SK-N-SH (cell line): Measurements from ENCODE around the gene ARHGEF10L. TPM values are rescaled to one million over a fixed set of nuclear protein-coding genes. Genes with fewer than 3 reads are reported as not detected.

ENCODE experiments used
- CTCF ChIA-PET: fragments of 300-600, 350-600 bp; formaldehyde crosslinking; extraction: SDS; loops from one replicate; lab custom pipeline; 2021; lab: Yijun Ruan, JAX
- POLR2A ChIA-PET: fragments of 350-600 bp; sonication (Branson Sonifier 250); formaldehyde crosslinking; extraction: SDS; loops from one replicate; lab custom pipeline; 2020; ENCODE audit warnings: antibody characterized with exemption, inconsistent platforms; lab: Yijun Ruan, JAX
- DNase-seq: peaks from one replicate; pipeline ENCODE4 v3.0.0; 2012
- H2AFZ ChIP-seq: fragments of 200-600 bp; sonication (generic); 2 replicates; pipeline ENCODE4 v1.8.1; 2016; ENCODE audit warnings: antibody characterized with exemption, mild to moderate bottlenecking, low read depth
- H3F3A ChIP-seq: fragments of 200-600 bp; sonication (generic); replicated peaks from 2 replicates; pipeline ENCODE3; 2016; ENCODE audit warnings: antibody characterized with exemption, mild to moderate bottlenecking; ENCODE audit not compliant: insufficient read depth
- H3K27ac ChIP-seq, 2 experiments: fragments of 200-500 bp in 1 of 2; fragments of 200-600 bp in 1 of 2; sonication (Bioruptor generic) in 1 of 2; sonication (generic), shearing (Covaris generic) in 1 of 2; 2 replicates each; pipeline versions ENCODE4 v1.5.1 to v1.6.1; 2014 to 2016; ENCODE audit warnings: low read depth in 2 of 2, inconsistent platforms in 1 of 2, low read length in 1 of 2, mild to moderate bottlenecking in 1 of 2, mixed read lengths in 1 of 2
- H3K27me3 ChIP-seq: fragments of 200-600 bp; sonication (generic), shearing (Covaris generic); 2 replicates; pipeline ENCODE4 v1.6.1; 2016; ENCODE audit warnings: mixed run types; ENCODE audit not compliant: insufficient read depth
- H3K36me3 ChIP-seq, 2 experiments: fragments of 200-500 bp in 1 of 2; fragments of 200-600 bp in 1 of 2; sonication (Bioruptor generic) in 1 of 2; sonication (generic) in 1 of 2; replicated peaks in 1 of 2; 2 replicates each; pipeline versions ENCODE3 to v1.5.1; 2014 to 2016; ENCODE audit warnings: low read length in 1 of 2, mild to moderate bottlenecking in 1 of 2; ENCODE audit not compliant: insufficient read depth in 2 of 2, control insufficient read depth in 1 of 2
- H3K4me1 ChIP-seq, 2 experiments: fragments of 200-500 bp in 1 of 2; fragments of 200-600 bp in 1 of 2; sonication (Bioruptor generic) in 1 of 2; sonication (generic), shearing (Covaris generic) in 1 of 2; 2 replicates each; pipeline versions ENCODE4 v1.5.1 to v1.6.1; 2014 to 2016; ENCODE audit warnings: low read depth in 1 of 2, low read length in 1 of 2, mixed run types in 1 of 2; ENCODE audit not compliant: insufficient read depth in 2 of 2, control insufficient read depth in 1 of 2
- H3K4me2 ChIP-seq: fragments of 200-600 bp; sonication (generic), shearing (Covaris generic); 2 replicates; pipeline ENCODE4 v1.6.1; 2017; ENCODE audit warnings: mixed run types
- H3K4me3 ChIP-seq, 2 experiments: fragments of 200-500 bp in 1 of 2; fragments of 200-600 bp in 1 of 2; sonication (Bioruptor generic) in 1 of 2; sonication (generic), shearing (Covaris generic) in 1 of 2; 2 replicates each; pipeline versions ENCODE4 v1.5.1 to v1.8.1; 2014 to 2016; ENCODE audit warnings: low read depth in 2 of 2, inconsistent platforms in 1 of 2, low read length in 1 of 2, mild to moderate bottlenecking in 1 of 2, mixed read lengths in 1 of 2, moderate library complexity in 1 of 2
- H3K79me2 ChIP-seq: fragments of 200-600 bp; sonication (generic); 2 replicates; pipeline ENCODE4 v1.8.1; 2017; ENCODE audit warnings: mild to moderate bottlenecking; ENCODE audit not compliant: insufficient read depth
- H3K9ac ChIP-seq: fragments of 200-600 bp; sonication (generic); 2 replicates; pipeline ENCODE4 v1.6.1; 2017; ENCODE audit warnings: mixed run types
- H3K9me2 ChIP-seq: fragments of 200-600 bp; sonication (generic); 2 replicates; pipeline ENCODE4 v1.6.1; 2017; ENCODE audit warnings: mixed run types
- H3K9me3 ChIP-seq: fragments of 200-600 bp; sonication (generic); 2 replicates; pipeline ENCODE4 v1.6.1; 2017; ENCODE audit warnings: mixed run types, mild to moderate bottlenecking, moderate library complexity
- H4K20me1 ChIP-seq: fragments of 200-600 bp; sonication (generic); 2 replicates; pipeline ENCODE4 v1.6.1; 2017; ENCODE audit warnings: mild to moderate bottlenecking, mixed run types; ENCODE audit not compliant: insufficient read depth
- ELF1 ChIP-seq: IDR thresholded peaks from 2 replicates; pipeline ENCODE4 v1.4.0; 2012
- FOSL2 ChIP-seq: IDR thresholded peaks from 2 replicates; pipeline ENCODE4 v1.4.0; 2012; ENCODE audit warnings: low read depth, mild to moderate bottlenecking, moderate library complexity, borderline replicate concordance
- GATA2 ChIP-seq: sonication (generic); formaldehyde crosslinking; IDR thresholded peaks from 2 replicates; pipeline ENCODE4 v1.5.0; 2020; ENCODE audit warnings: mild to moderate bottlenecking, missing genetic modification reagents
- JUND ChIP-seq: IDR thresholded peaks from 2 replicates; pipeline ENCODE4 v1.4.0; 2012
- NFIC ChIP-seq: IDR thresholded peaks from 2 replicates; pipeline ENCODE4 v1.4.0; 2012; ENCODE audit warnings: borderline replicate concordance
- PBX3 ChIP-seq: IDR thresholded peaks from 2 replicates; pipeline ENCODE4; 2012
- POLR2AphosphoS5 ChIP-seq: IDR thresholded peaks from 2 replicates; pipeline ENCODE4 v1.6.1; 2012; ENCODE audit warnings: low read depth, low read length
- RCOR1 ChIP-seq: fragments of 150-350 bp; IDR thresholded peaks from 2 replicates; pipeline ENCODE4 v1.6.1; 2017; ENCODE audit warnings: antibody characterized with exemption, low read length
- RFX5 ChIP-seq: IDR thresholded peaks from 2 replicates; pipeline ENCODE4 v1.6.1; 2012; ENCODE audit warnings: mild to moderate bottlenecking, improper control_type of control experiment, low read length
- SIN3A ChIP-seq: IDR thresholded peaks from 2 replicates; pipeline ENCODE4 v1.6.1; 2012; ENCODE audit warnings: low read depth, mild to moderate bottlenecking, low read length, moderate library complexity, borderline replicate concordance
- SMC3 ChIP-seq: IDR thresholded peaks from 2 replicates; pipeline ENCODE4 v1.6.1; 2012; ENCODE audit warnings: low read depth, low read length, improper control_type of control experiment
- TEAD4 ChIP-seq: IDR thresholded peaks from 2 replicates; pipeline ENCODE4 v1.4.0; 2012; ENCODE audit warnings: mild to moderate bottlenecking, borderline replicate concordance; ENCODE audit not compliant: insufficient read depth
- USF1 ChIP-seq: IDR thresholded peaks from 2 replicates; pipeline ENCODE4 v1.4.0; 2012; ENCODE audit warnings: low read depth, borderline replicate concordance
- YY1 ChIP-seq: IDR thresholded peaks from 2 replicates; pipeline ENCODE4 v1.4.0; 2012; ENCODE audit warnings: low read depth, mild to moderate bottlenecking
- WGBS: methylation state at CpG from one replicate; pipeline ENCODE4 v1.1.6; 2017; ENCODE audit warnings: low lambda C conversion rate; 5-methylcytosine and 5-hydroxymethylcytosine counted together
- polyA plus RNA-seq, 3 experiments: library from polyadenylated mRNA; depleted of rRNA; stranded (reverse); fragments of >200 nt; gene quantifications; 2 replicates each; pipeline ENCODE4 v1.2.3, GENCODE V29; 2012
- TF ChIP-seq, protein P1 (sequence below): IDR thresholded peaks from 2 replicates; pipeline ENCODE4 v1.4.0; 2012; ENCODE audit warnings: low read depth
- TF ChIP-seq, protein P2 (sequence below): fragments of 150-350 bp; IDR thresholded peaks from 2 replicates; pipeline ENCODE4 v1.6.1; 2017; ENCODE audit warnings: antibody characterized with exemption, low read length, low read depth, borderline replicate concordance

The ARHGEF10L gene
- polyA plus RNA-seq, 1 of the 3 experiments (the other 2 are of a cell fraction) = 12.5 TPM

DNA sequence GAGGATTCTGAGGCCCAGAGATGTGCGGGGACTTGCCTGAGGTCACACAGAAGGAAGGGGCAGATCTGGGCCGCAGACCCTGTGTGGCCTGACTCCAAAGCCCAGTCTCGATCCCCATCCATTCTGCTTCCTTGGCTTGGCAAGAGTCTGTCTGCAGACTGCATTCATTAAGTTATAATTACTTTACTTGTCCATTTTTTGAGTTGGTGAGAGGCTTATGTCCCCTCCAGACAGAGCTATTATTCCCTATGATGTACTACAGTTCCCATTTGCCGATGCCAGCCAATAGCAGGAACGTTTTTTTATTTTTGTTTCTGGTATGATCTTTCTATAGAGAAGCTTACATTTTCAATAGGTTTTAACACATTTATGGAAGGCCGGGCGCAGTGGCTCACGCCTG lies 101.5 kb downstream of the ARHGEF10L start (continued):
- TF ChIP-seq PBX3 = no peak
- no peak for TF ChIP-seq RFX5

- H3K9ac ChIP-seq = no peak overlapping the region
- H3K9me2 ChIP-seq = no peaks in the 10 kb centered on the region
- H3K4me1 ChIP-seq = peaks cover 0 to 36% of the 10 kb centered on the region in 2 experiments; a peak in 2 of 4 replicates
- ChIA-PET CTCF (interaction anchor here (1.5 to 3.3 kb wide), 4 partner anchors 12 to 148 kb away, joined by 5 to 19 read pairs (median 11); no protein-coding TSS in a partner anchor), POLR2A (no interaction called here)
- no peaks in the 10 kb centered on the region for H4K20me1 ChIP-seq
- no peaks in the 10 kb centered on the region for H3F3A ChIP-seq
- TF ChIP-seq RCOR1 (no peak), SIN3A (no peak), JUND (no peak)
- TF ChIP-seq, protein P1, sequence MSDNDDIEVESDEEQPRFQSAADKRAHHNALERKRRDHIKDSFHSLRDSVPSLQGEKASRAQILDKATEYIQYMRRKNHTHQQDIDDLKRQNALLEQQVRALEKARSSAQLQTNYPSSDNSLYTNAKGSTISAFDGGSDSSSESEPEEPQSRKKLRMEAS = no peak
- WGBS = 94% methylated on average over 4 of the region's 5 CpGs
- no peak overlapping the region for H2AFZ ChIP-seq
- H3K27me3 ChIP-seq = no peaks in the 10 kb centered on the region
- H3K4me3 ChIP-seq = no peak overlapping the region
- no peak for DNase-seq
- no peak overlapping the region for H3K4me2 ChIP-seq
- H3K36me3 ChIP-seq = peaks cover 0 to 31% of the 10 kb centered on the region in 2 experiments
- H3K9me3 ChIP-seq = no peaks in the 10 kb centered on the region
- peak overlapping the region in 1 of 2 experiments; percentile 76; a peak in 2 of 4 replicates for H3K27ac ChIP-seq
- H3K79me2 ChIP-seq = no peaks in the 10 kb centered on the region
These were observed 102.7 kb downstream of the ARHGEF10L start for GRCh38 chr1:17642169-17642568.

DNA sequence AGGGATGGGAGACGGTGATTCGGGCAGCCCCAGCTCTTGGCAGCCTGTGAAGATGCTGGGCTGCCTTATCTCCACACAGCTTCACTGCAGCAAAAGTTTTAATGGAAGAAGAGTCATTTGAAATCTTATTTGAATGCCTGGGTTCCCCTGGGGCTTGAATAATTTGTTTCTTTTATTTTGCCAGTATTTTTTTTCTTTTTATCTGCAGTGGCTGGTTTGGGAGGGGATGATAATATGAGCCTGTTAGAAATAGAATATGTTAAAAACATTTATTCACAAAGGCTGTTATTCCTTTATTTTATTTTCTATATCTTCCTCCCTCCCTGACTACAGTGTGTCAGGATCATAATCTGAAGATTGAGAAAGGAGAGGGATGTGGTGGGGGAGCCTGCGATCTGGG lies 103.4 kb downstream of the ARHGEF10L start:
- no peaks in the 10 kb centered on the region for H3K79me2 ChIP-seq
- no peak overlapping the region for H2AFZ ChIP-seq
- POLR2A ChIA-PET = no interaction called here
- no peak for DNase-seq
- H3K4me1 ChIP-seq = peaks cover 0 to 36% of the 10 kb centered on the region in 2 experiments; a peak in 2 of 4 replicates
- H4K20me1 ChIP-seq = no peaks in the 10 kb centered on the region
- H3K9me2 ChIP-seq = no peaks in the 10 kb centered on the region
- H3K4me2 ChIP-seq = no peak overlapping the region
- H3K9ac ChIP-seq = no peak overlapping the region
- H3K27me3 ChIP-seq = no peaks in the 10 kb centered on the region
- no peak overlapping the region for H3K4me3 ChIP-seq
- H3K27ac ChIP-seq = peak overlapping the region in 1 of 2 experiments; percentile 76; a peak in 2 of 4 replicates
- peaks cover 0 to 27% of the 10 kb centered on the region in 2 experiments for H3K36me3 ChIP-seq
- no peaks in the 10 kb centered on the region for H3K9me3 ChIP-seq
- no peaks in the 10 kb centered on the region for H3F3A ChIP-seq
- CTCF ChIA-PET = interaction anchor here (0.9 to 3.3 kb wide), 7 partner anchors 9 to 933 kb away, joined by 3 to 19 read pairs (median 5); no protein-coding TSS in a partner anchor
- 92% methylated on average over 3 of the region's 3 CpGs for WGBS
- TF ChIP-seq FOSL2 (no peak), GATA2 (CRISPR knock-in tag) (no peak), NFIC (no peak), ELF1 (no peak), USF1 (no peak), YY1 (no peak), SMC3 (no peak), POLR2AphosphoS5 (no peak), TEAD4 (no peak)
- TF ChIP-seq, protein P2, sequence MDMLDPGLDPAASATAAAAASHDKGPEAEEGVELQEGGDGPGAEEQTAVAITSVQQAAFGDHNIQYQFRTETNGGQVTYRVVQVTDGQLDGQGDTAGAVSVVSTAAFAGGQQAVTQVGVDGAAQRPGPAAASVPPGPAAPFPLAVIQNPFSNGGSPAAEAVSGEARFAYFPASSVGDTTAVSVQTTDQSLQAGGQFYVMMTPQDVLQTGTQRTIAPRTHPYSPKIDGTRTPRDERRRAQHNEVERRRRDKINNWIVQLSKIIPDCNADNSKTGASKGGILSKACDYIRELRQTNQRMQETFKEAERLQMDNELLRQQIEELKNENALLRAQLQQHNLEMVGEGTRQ = no peak
